Measurements from ENCODE around the gene TAOK2.
"Not testable (repeated sequence)": the region's sequence is repeated elsewhere in the genome, so short reads cannot be mapped to it uniquely, and the experiment has no call there.

The TAOK2 gene

DNA sequence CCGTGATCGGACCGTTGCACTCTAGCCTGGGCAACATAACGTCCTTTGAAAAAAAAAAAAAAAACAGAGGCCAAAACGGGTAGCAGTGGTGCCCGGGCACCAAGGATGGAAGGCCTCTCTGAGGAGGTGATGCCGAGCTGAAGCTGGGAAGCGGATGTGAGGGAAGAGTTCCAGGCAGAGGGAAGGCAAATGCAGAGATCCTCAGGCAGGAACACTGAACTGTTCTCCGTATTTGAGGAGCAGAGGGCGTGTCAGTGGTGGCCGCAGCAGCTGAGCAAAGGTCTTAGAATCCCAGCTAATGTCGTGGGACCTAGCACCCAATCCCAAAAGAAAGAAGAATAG, 47.0 kb upstream of the TAOK2 start:
- peaks cover 7 to 15% of the 10 kb centered on the region in 2 experiments for H3K36me3 ChIP-seq (ENCODE audit: control insufficient read depth in 1 of 2, insufficient read depth in 2 of 2, low read depth in 1 of 2, low read length in 2 of 2)
- peaks cover 16% of the 10 kb centered on the region for H3K79me1 ChIP-seq (replicated peaks; ENCODE audit: low read length, poor library complexity, severe bottlenecking)
- H4K91ac ChIP-seq (ENCODE audit: low read length), result peak overlapping the region; percentile 53
- no peaks in the 10 kb centered on the region for H3K9me3 ChIP-seq (ENCODE audit: control insufficient read depth, low read length)
- no peak overlapping the region for H3K23ac ChIP-seq (ENCODE audit: low read length in 2 of 2)
- peak overlapping the region; percentile 55 to 82 for H3K4me3 ChIP-seq (ENCODE audit: insufficient read depth in 1 of 2, low read depth in 1 of 2, low read length in 2 of 2)
- peak overlapping the region; percentile 21 for H3K27ac ChIP-seq (ENCODE audit: low read length, poor library complexity, severe bottlenecking)
- peak overlapping the region; percentile 92 for H4K8ac ChIP-seq (ENCODE audit: low read length)
- H2AK5ac ChIP-seq (ENCODE audit: low read length, severe bottlenecking), result no peak overlapping the region
- no peak overlapping the region for H2BK120ac ChIP-seq (ENCODE audit: low read depth, low read length)
- peaks cover 16% of the 10 kb centered on the region for H3K4me1 ChIP-seq (ENCODE audit: control insufficient read depth, insufficient read depth, low read depth, low read length)
- peak overlapping the region in 1 of 2 experiments; percentile 33 for H3K4ac ChIP-seq (ENCODE audit: low read depth in 1 of 2, low read length in 2 of 2)
- H2AFZ ChIP-seq (ENCODE audit: low read depth, low read length), result no peak overlapping the region
- peak overlapping the region; percentile 70 for H3K4me2 ChIP-seq (ENCODE audit: low read length, poor library complexity, severe bottlenecking)
- 22% methylated on average over 12 of the region's 12 CpGs for WGBS
- no peaks in the 10 kb centered on the region for H3K27me3 ChIP-seq (ENCODE audit: control insufficient read depth in 1 of 2, insufficient read depth in 1 of 2, low read length in 2 of 2)
- H2BK5ac ChIP-seq (ENCODE audit: low read depth, low read length, poor library complexity, severe bottlenecking), result no peak overlapping the region
- peak overlapping the region; percentile 93 for H3K9ac ChIP-seq (ENCODE audit: low read length)
- no peak for DNase-seq
- peak overlapping the region in 1 of 2 experiments; percentile 57 for H3K14ac ChIP-seq (ENCODE audit: low read length in 2 of 2)
- peak overlapping the region; percentile 55 to 62 for H3K18ac ChIP-seq (ENCODE audit: low read depth in 1 of 2, low read length in 2 of 2)
- H2BK15ac ChIP-seq (ENCODE audit: low read depth, poor library complexity, severe bottlenecking), result no peak overlapping the region
- no peak overlapping the region for H2BK12ac ChIP-seq (ENCODE audit: low read length in 2 of 2)

DNA sequence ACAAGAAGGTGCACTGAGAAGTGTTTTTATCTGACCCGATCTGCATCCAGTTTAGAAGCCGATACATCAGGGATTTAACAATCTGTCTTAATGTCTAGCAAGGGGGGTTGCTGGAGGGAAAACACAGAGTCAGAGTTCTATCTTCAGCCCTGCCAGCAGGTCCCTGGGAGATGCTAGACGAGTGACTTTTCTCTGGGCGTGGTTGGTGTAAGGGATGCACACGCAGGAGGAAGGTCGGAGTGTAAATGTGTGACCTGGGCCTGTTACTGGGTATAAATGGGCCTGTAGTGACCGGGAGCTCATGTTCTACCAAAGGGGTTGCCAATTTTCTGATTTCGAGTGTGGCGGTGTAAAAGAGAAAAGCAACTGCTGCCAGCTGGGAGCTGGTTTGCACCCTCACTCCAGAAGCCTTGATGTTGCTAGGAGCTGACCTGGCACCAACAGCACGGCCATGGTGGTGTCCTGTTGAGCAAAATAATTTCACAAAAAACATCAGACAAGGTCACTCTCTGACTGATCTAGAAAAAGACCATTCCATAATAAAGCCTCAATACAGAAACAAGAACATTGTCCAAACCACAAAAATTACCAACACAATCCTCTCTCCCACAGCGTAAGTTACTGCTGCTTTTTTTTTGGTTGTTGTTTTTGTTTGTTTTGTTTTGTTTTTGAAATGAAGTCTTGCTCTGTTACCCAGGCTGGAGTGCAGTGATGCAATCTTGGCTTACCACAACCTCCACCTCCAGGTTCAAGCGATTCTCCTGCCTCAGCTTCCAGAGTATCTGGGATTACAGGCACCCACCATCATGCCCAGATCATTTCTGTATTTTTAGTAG, 46.4 kb upstream of the TAOK2 start:
- Histone ChIP-seq H3K79me1 (replicated peaks; ENCODE audit: low read length, poor library complexity, severe bottlenecking) (peaks cover 15% of the 10 kb centered on the region), H3K18ac (ENCODE audit: low read depth in 1 of 2, low read length in 2 of 2) (no peak overlapping the region), H2BK5ac (ENCODE audit: low read depth, low read length, poor library complexity, severe bottlenecking) (no peak overlapping the region), H4K91ac (ENCODE audit: low read length) (no peak overlapping the region), H3K9ac (ENCODE audit: low read length) (peak overlapping the region; percentile 93), H2BK15ac (ENCODE audit: low read depth, poor library complexity, severe bottlenecking) (no peak overlapping the region), H3K23ac (ENCODE audit: low read length in 2 of 2) (no peak overlapping the region), H4K8ac (ENCODE audit: low read length) (no peak overlapping the region), H2BK12ac (ENCODE audit: low read length in 2 of 2) (no peak overlapping the region), H3K4me3 (ENCODE audit: insufficient read depth in 1 of 2, low read depth in 1 of 2, low read length in 2 of 2) (peak overlapping the region in 1 of 2 experiments; percentile 82), H3K36me3 (ENCODE audit: control insufficient read depth in 1 of 2, insufficient read depth in 2 of 2, low read depth in 1 of 2, low read length in 2 of 2) (peaks cover 7 to 9% of the 10 kb centered on the region in 2 experiments), H3K27ac (ENCODE audit: low read length, poor library complexity, severe bottlenecking) (no peak overlapping the region), H2BK120ac (ENCODE audit: low read depth, low read length) (no peak overlapping the region), H3K14ac (ENCODE audit: low read length in 2 of 2) (no peak overlapping the region), H3K4ac (ENCODE audit: low read depth in 1 of 2, low read length in 2 of 2) (peak overlapping the region in 1 of 2 experiments; percentile 32), H3K9me3 (ENCODE audit: control insufficient read depth, low read length) (no peaks in the 10 kb centered on the region), H3K4me1 (ENCODE audit: control insufficient read depth, insufficient read depth, low read depth, low read length) (peaks cover 16% of the 10 kb centered on the region), H2AK5ac (ENCODE audit: low read length, severe bottlenecking) (peak overlapping the region; percentile 61), H3K27me3 (ENCODE audit: control insufficient read depth in 1 of 2, insufficient read depth in 1 of 2, low read length in 2 of 2) (no peaks in the 10 kb centered on the region), H2AFZ (ENCODE audit: low read depth, low read length) (no peak overlapping the region), H3K4me2 (ENCODE audit: low read length, poor library complexity, severe bottlenecking) (peak overlapping the region; percentile 70)
- WGBS, result 94% methylated on average over 11 of the region's 12 CpGs
- no peak for DNase-seq

DNA sequence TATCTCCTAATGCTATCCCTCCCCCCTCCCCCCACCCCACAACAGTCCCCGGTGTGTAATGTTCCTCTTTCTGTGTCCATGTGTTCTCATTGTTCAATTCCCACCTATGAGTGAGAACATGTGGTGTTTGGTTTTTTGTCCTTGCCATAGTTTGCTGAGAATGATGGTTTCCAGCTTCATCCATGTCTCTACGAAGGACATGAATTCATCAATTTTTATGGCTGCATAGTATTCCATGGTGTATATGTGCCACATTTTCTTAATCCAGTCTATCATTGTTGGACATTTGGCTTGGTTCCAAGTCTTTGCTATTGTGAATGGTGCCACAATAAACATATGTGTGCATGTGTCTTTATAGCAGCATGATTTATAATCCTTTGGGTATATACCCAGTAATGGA, 41.9 kb upstream of the TAOK2 start:
- DNase-seq; H3K18ac ChIP-seq (ENCODE audit: low read depth in 1 of 2, low read length in 2 of 2); H3K23ac ChIP-seq (ENCODE audit: low read length in 2 of 2); H3K9me3 ChIP-seq (ENCODE audit: control insufficient read depth, low read length); H2BK120ac ChIP-seq (ENCODE audit: low read depth, low read length); H3K79me1 ChIP-seq (replicated peaks; ENCODE audit: low read length, poor library complexity, severe bottlenecking); H3K27ac ChIP-seq (ENCODE audit: low read length, poor library complexity, severe bottlenecking); H2BK5ac ChIP-seq (ENCODE audit: low read depth, low read length, poor library complexity, severe bottlenecking); H4K91ac ChIP-seq (ENCODE audit: low read length); H3K4me3 ChIP-seq (ENCODE audit: insufficient read depth in 1 of 2, low read depth in 1 of 2, low read length in 2 of 2); H2AFZ ChIP-seq (ENCODE audit: low read depth, low read length); H3K4me2 ChIP-seq (ENCODE audit: low read length, poor library complexity, severe bottlenecking); H3K36me3 ChIP-seq (ENCODE audit: control insufficient read depth in 1 of 2, insufficient read depth in 2 of 2, low read depth in 1 of 2, low read length in 2 of 2); H3K14ac ChIP-seq (ENCODE audit: low read length in 2 of 2); H2AK5ac ChIP-seq (ENCODE audit: low read length, severe bottlenecking); H2BK15ac ChIP-seq (ENCODE audit: low read depth, poor library complexity, severe bottlenecking); H3K9ac ChIP-seq (ENCODE audit: low read length); H3K4me1 ChIP-seq (ENCODE audit: control insufficient read depth, insufficient read depth, low read depth, low read length); H4K8ac ChIP-seq (ENCODE audit: low read length); H3K27me3 ChIP-seq (ENCODE audit: control insufficient read depth in 1 of 2, insufficient read depth in 1 of 2, low read length in 2 of 2); H3K4ac ChIP-seq (ENCODE audit: low read depth in 1 of 2, low read length in 2 of 2); H2BK12ac ChIP-seq (ENCODE audit: low read length in 2 of 2): not testable (repeated sequence)
- WGBS, result no CpG with 5 or more reads among the region's 2 CpGs

DNA sequence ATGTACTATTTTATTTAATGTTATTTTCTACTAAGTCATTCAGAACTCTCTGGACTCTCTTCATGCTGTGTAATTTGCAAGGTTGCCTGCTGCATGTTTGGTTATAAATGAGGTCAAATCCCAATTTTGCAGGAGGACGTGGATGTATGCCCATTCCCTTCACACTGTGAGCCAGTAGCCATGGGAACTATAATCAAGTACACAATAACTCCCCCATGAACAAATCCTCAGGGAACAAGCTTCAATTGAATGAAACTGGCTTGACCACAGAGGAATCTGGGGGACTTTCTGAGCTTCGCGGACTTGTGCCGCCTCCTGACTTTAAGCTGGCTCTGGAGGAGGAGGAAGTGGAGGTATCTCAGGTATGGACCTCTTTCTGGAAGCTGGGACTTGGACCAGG, 33.0 kb upstream of the TAOK2 start:
- WGBS, result over 99% methylated on average over 4 of the region's 4 CpGs

More for the DNA sequence above, 33.0 kb upstream of the TAOK2 start:
- H3K4ac ChIP-seq (ENCODE audit: low read depth in 1 of 2, low read length in 2 of 2), result no peak overlapping the region
- no peak overlapping the region for H2BK5ac ChIP-seq (ENCODE audit: low read depth, low read length, poor library complexity, severe bottlenecking)
- no peak overlapping the region for H4K91ac ChIP-seq (ENCODE audit: low read length)
- H3K18ac ChIP-seq (ENCODE audit: low read depth in 1 of 2, low read length in 2 of 2), result no peak overlapping the region
- no peak overlapping the region for H2BK120ac ChIP-seq (ENCODE audit: low read depth, low read length)
- H3K36me3 ChIP-seq (ENCODE audit: control insufficient read depth in 1 of 2, insufficient read depth in 2 of 2, low read depth in 1 of 2, low read length in 2 of 2), result no peaks in the 10 kb centered on the region
- H3K4me1 ChIP-seq (ENCODE audit: control insufficient read depth, insufficient read depth, low read depth, low read length), result peaks cover 3% of the 10 kb centered on the region
- no peak overlapping the region for H2BK15ac ChIP-seq (ENCODE audit: low read depth, poor library complexity, severe bottlenecking)
- H3K23ac ChIP-seq (ENCODE audit: low read length in 2 of 2), result no peak overlapping the region
- H3K9ac ChIP-seq (ENCODE audit: low read length), result no peak overlapping the region
- no peak overlapping the region for H2AK5ac ChIP-seq (ENCODE audit: low read length, severe bottlenecking)
- no peak overlapping the region for H2AFZ ChIP-seq (ENCODE audit: low read depth, low read length)
- DNase-seq, result no peak
- H3K4me2 ChIP-seq (ENCODE audit: low read length, poor library complexity, severe bottlenecking), result no peak overlapping the region
- no peak overlapping the region for H4K8ac ChIP-seq (ENCODE audit: low read length)
- no peak overlapping the region for H3K14ac ChIP-seq (ENCODE audit: low read length in 2 of 2)
- H3K9me3 ChIP-seq (ENCODE audit: control insufficient read depth, low read length), result peaks cover 6% of the 10 kb centered on the region
- no peaks in the 10 kb centered on the region for H3K27me3 ChIP-seq (ENCODE audit: control insufficient read depth in 1 of 2, insufficient read depth in 1 of 2, low read length in 2 of 2)
- H3K27ac ChIP-seq (ENCODE audit: low read length, poor library complexity, severe bottlenecking), result no peak overlapping the region
- H2BK12ac ChIP-seq (ENCODE audit: low read length in 2 of 2), result no peak overlapping the region
- H3K79me1 ChIP-seq (replicated peaks; ENCODE audit: low read length, poor library complexity, severe bottlenecking), result no peaks in the 10 kb centered on the region
- no peak overlapping the region for H3K4me3 ChIP-seq (ENCODE audit: insufficient read depth in 1 of 2, low read depth in 1 of 2, low read length in 2 of 2)
